IMR-90 (cell line): ENCODE results near the gene SOD1. TPM values are rescaled to one million over a fixed set of nuclear protein-coding genes. Genes with fewer than 3 reads are reported as not detected.

Experiments
- ATAC-seq: fragments of 200-7000 bp; cut with Tn5 transposase; 2 replicates; pipeline ENCODE4 v1.9.1; 2020; ENCODE audit warnings: low read depth, mild to moderate bottlenecking, moderate library complexity
- BruUV-seq: library from RNA; stranded (reverse); fragments of 400-500 nt; replicated peaks from 2 replicates; lab custom pipeline; 2021; lab: Mats Ljungman, UMichigan
- CTCF ChIA-PET: fragments of 300-600 bp; formaldehyde crosslinking; extraction: SDS; loops from one replicate; lab custom pipeline; 2021; ENCODE audit warnings: antibody characterized with exemption; lab: Yijun Ruan, JAX
- POLR2A ChIA-PET: fragments of 300-600 bp; sonication (Branson Sonifier 250); formaldehyde crosslinking; loops from one replicate; lab custom pipeline; 2022; ENCODE audit warnings: antibody characterized with exemption; ENCODE audit not compliant: unreplicated experiment; lab: Charles Lee
- DNase-seq: peaks from one replicate; pipeline ENCODE4 v3.0.0; 2013
- H2AFZ ChIP-seq: replicated peaks from 2 replicates; pipeline ENCODE3; 2013; ENCODE audit warnings: low read length, mild to moderate bottlenecking; ENCODE audit not compliant: poor library complexity
- H2AK5ac ChIP-seq: 2 replicates; pipeline ENCODE4 v1.6.1; 2013; ENCODE audit warnings: low read depth, low read length, inconsistent platforms
- H2AK9ac ChIP-seq: replicated peaks from 2 replicates; pipeline ENCODE3; 2013; ENCODE audit warnings: mild to moderate bottlenecking, low read depth, low read length, moderate library complexity; ENCODE audit not compliant: poor library complexity
- H2BK120ac ChIP-seq: 2 replicates; pipeline ENCODE4 v1.6.1; 2013; ENCODE audit warnings: low read depth, low read length, inconsistent platforms
- H2BK15ac ChIP-seq: 3 replicates; pipeline ENCODE4 v1.6.1; 2013; ENCODE audit warnings: low read depth, low read length, inconsistent platforms
- H2BK20ac ChIP-seq: 2 replicates; pipeline ENCODE4 v1.6.1; 2013; ENCODE audit warnings: low read depth, mild to moderate bottlenecking, inconsistent platforms, low read length, moderate library complexity
- H2BK5ac ChIP-seq: 2 replicates; pipeline ENCODE4 v1.6.1; 2013; ENCODE audit warnings: mild to moderate bottlenecking, low read depth, low read length, inconsistent platforms; ENCODE audit not compliant: poor library complexity, severe bottlenecking
- H3K14ac ChIP-seq: replicated peaks from 2 replicates; pipeline ENCODE4 v1.6.1; 2013; ENCODE audit warnings: low read depth, low read length, inconsistent platforms
- H3K18ac ChIP-seq: 2 replicates; pipeline ENCODE4 v1.6.1; 2013; ENCODE audit warnings: low read depth, low read length, control low read depth
- H3K23ac ChIP-seq: 2 replicates; pipeline ENCODE4 v1.6.1; 2013; ENCODE audit warnings: low read depth, low read length, inconsistent platforms
- H3K27ac ChIP-seq: 2 replicates; pipeline ENCODE4 v1.5.1; 2013; ENCODE audit warnings: mild to moderate bottlenecking, control low read depth, low read length; ENCODE audit not compliant: insufficient read depth
- H3K27me3 ChIP-seq: 2 replicates; pipeline ENCODE4 v1.6.1; 2013; ENCODE audit warnings: low read length; ENCODE audit not compliant: control insufficient read depth, insufficient read depth
- H3K36me3 ChIP-seq: 2 replicates; pipeline ENCODE4 v1.6.1; 2013; ENCODE audit warnings: low read length, mixed read lengths; ENCODE audit not compliant: control insufficient read depth, insufficient read depth
- H3K4ac ChIP-seq: 2 replicates; pipeline ENCODE4 v1.6.1; 2013; ENCODE audit warnings: low read depth, low read length, inconsistent platforms
- H3K4me1 ChIP-seq: 2 replicates; pipeline ENCODE4 v1.6.1; 2013; ENCODE audit warnings: low read length, mixed read lengths; ENCODE audit not compliant: control insufficient read depth, insufficient read depth
- H3K4me2 ChIP-seq: 2 replicates; pipeline ENCODE4 v1.6.1; 2013; ENCODE audit warnings: low read depth, mild to moderate bottlenecking, control low read depth, low read length, moderate library complexity
- H3K4me3 ChIP-seq: 2 replicates; pipeline ENCODE4 v1.5.1; 2013; ENCODE audit warnings: low read depth, mild to moderate bottlenecking, control low read depth, low read length, moderate library complexity; ENCODE audit not compliant: insufficient read depth
- H3K56ac ChIP-seq: 2 replicates; pipeline ENCODE4 v1.6.1; 2013; ENCODE audit warnings: low read length, inconsistent platforms; ENCODE audit not compliant: insufficient read depth; ENCODE audit errors: extremely low read depth
- H3K79me1 ChIP-seq, 2 experiments: 2 replicates each; pipeline ENCODE4 v1.6.1; 2013; ENCODE audit warnings: low read length in 2 of 2, inconsistent platforms in 1 of 2, low read depth in 1 of 2
- H3K9ac ChIP-seq: 2 replicates; pipeline ENCODE4 v1.6.1; 2013; ENCODE audit warnings: low read depth, low read length, control low read depth
- H3K9me1 ChIP-seq: 2 replicates; pipeline ENCODE4 v1.6.1; 2013; ENCODE audit warnings: low read length, inconsistent platforms; ENCODE audit not compliant: insufficient read depth
- H3K9me3 ChIP-seq: 2 replicates; pipeline ENCODE4 v1.6.1; 2013; ENCODE audit warnings: low read length; ENCODE audit not compliant: control insufficient read depth, insufficient read depth
- H4K20me1 ChIP-seq: 2 replicates; pipeline ENCODE4 v1.6.1; 2013; ENCODE audit warnings: low read length, inconsistent platforms; ENCODE audit not compliant: insufficient read depth
- H4K5ac ChIP-seq: 2 replicates; pipeline ENCODE4 v1.6.1; 2013; ENCODE audit warnings: mild to moderate bottlenecking, low read depth, low read length, control low read depth
- H4K8ac ChIP-seq, 2 experiments: 2 replicates each; pipeline ENCODE4 v1.6.1; 2013; ENCODE audit warnings: low read depth in 2 of 2, low read length in 2 of 2, control low read depth in 1 of 2, inconsistent platforms in 1 of 2
- H4K91ac ChIP-seq: 2 replicates; pipeline ENCODE4 v1.6.1; 2013; ENCODE audit warnings: low read depth, low read length, inconsistent platforms; ENCODE audit not compliant: insufficient read depth
- BHLHE40 ChIP-seq: fragments of 150-350 bp; IDR thresholded peaks from 2 replicates; pipeline ENCODE4 v1.6.1; 2016; ENCODE audit warnings: mild to moderate bottlenecking, low read depth, low read length
- CEBPB ChIP-seq: IDR thresholded peaks from 2 replicates; pipeline ENCODE4 v1.6.1; 2012; ENCODE audit warnings: low read depth, low read length, improper control_type of control experiment
- CHD1 ChIP-seq: IDR thresholded peaks from 2 replicates; pipeline ENCODE4 v1.6.1; 2012; ENCODE audit warnings: low read depth, low read length, improper control_type of control experiment
- CTCF ChIP-seq: conservative IDR thresholded peaks from 2 replicates; pipeline ENCODE4 v1.5.1; 2012; ENCODE audit warnings: mild to moderate bottlenecking, low read depth, low read length, improper control_type of control experiment
- MAZ ChIP-seq: IDR thresholded peaks from 2 replicates; pipeline ENCODE4 v1.6.1; 2012; ENCODE audit warnings: low read depth, mild to moderate bottlenecking, low read length, improper control_type of control experiment, moderate library complexity, borderline replicate concordance
- MXI1 ChIP-seq: IDR thresholded peaks from 2 replicates; pipeline ENCODE4 v1.6.1; 2012; ENCODE audit warnings: low read depth, mild to moderate bottlenecking, low read length, moderate library complexity, borderline replicate concordance
- POLR2A ChIP-seq: IDR thresholded peaks from 2 replicates; pipeline ENCODE4 v1.6.1; 2012; ENCODE audit warnings: mild to moderate bottlenecking, low read depth, low read length
- RAD21 ChIP-seq: IDR thresholded peaks from 2 replicates; pipeline ENCODE4 v1.6.1; 2012; ENCODE audit warnings: low read length, improper control_type of control experiment
- RCOR1 ChIP-seq: IDR thresholded peaks from 2 replicates; pipeline ENCODE4 v1.6.1; 2012; ENCODE audit warnings: mild to moderate bottlenecking, low read length, improper control_type of control experiment; ENCODE audit not compliant: insufficient replicate concordance
- RFX5 ChIP-seq: IDR thresholded peaks from 2 replicates; pipeline ENCODE4 v1.8.0; 2012; ENCODE audit warnings: low read depth, mild to moderate bottlenecking, low read length, moderate library complexity
- SMC3 ChIP-seq: fragments of 150-350 bp; IDR thresholded peaks from 2 replicates; pipeline ENCODE4 v1.6.1; 2016; ENCODE audit warnings: low read depth, mild to moderate bottlenecking, antibody characterized with exemption, low read length, moderate library complexity
- USF2 ChIP-seq: fragments of 150-350 bp; IDR thresholded peaks from 2 replicates; pipeline ENCODE4 v1.6.1; 2017; ENCODE audit warnings: mild to moderate bottlenecking, antibody characterized with exemption, low read length, low read depth
- WGBS, 2 experiments: methylation state at CpG; one replicate each; pipeline versions ENCODE4 v1.1.5 to v1.1.7; 2013; ENCODE audit warnings: missing lambda C conversion rate in 2 of 2; ENCODE audit not compliant: insufficient read length in 1 of 2; ENCODE audit errors: extremely low coverage in 2 of 2; 5-methylcytosine and 5-hydroxymethylcytosine counted together
- dilution Hi-C: fragments of 300-500 bp; cut with HindIII; formaldehyde crosslinking; loops from one replicate; pipeline ENCODE4 v1.14.3; 2018; ENCODE audit warnings: low sequenced_read_pairs; ENCODE audit not compliant: unreplicated experiment
- in situ Hi-C: fragments of 300-500 bp; cut with MboI; formaldehyde crosslinking; loops from 3 replicates; pipeline ENCODE4 v1.14.3; 2019; ENCODE audit warnings: low sequenced_read_pairs, inconsistent platforms, mixed read lengths
- intact Hi-C: fragments of 100-400 bp; cut with micrococcal nuclease; formaldehyde crosslinking; loops from 2 replicates; pipeline ENCODE4 v1.10.0; 2022
- polyA plus RNA-seq, 3 experiments: library from polyadenylated mRNA; depleted of rRNA; stranded (reverse); fragments of >200 nt; gene quantifications; 2 replicates each; pipeline ENCODE4 v1.2.3, GENCODE V29; 2012; ENCODE audit warnings: low replicate concordance in 1 of 3
- total RNA-seq: library from RNA; depleted of rRNA; stranded (reverse); fragments of >200 nt; gene quantifications from 2 replicates; pipeline ENCODE4 v1.2.3, GENCODE V29; 2012

Gene SOD1
- total and polyA plus RNA-seq, 2 of the 4 experiments (the other 2 are of a cell fraction) = 312 to 392 TPM

- H3K79me1 ChIP-seq = peaks cover 6 to 21% of the 10 kb centered on the region in 2 experiments; a peak in 3 of 4 replicates
- 90% methylated on average over 6 of the region's 9 CpGs; no CpG with 5 or more reads in 1 of the 2 experiments for WGBS, 2 experiments
- no peak overlapping the region for H3K9ac ChIP-seq
- no peaks in the 10 kb centered on the region; the same call in 1 of the 2 replicates for H3K9me1 ChIP-seq
- H3K14ac ChIP-seq = no peak overlapping the region
- H3K4me2 ChIP-seq = no peak overlapping the region
- H4K91ac ChIP-seq = no peak overlapping the region
- no peak overlapping the region for H2BK5ac ChIP-seq
- ChIA-PET CTCF (no interaction called here), POLR2A (interaction anchor here (0.5 kb wide), 1 partner anchor 130 kb away, joined by 3 read pairs; no protein-coding TSS in a partner anchor)
- in situ Hi-C loops = no loop called here
- DNase-seq = no peak
- no peak for ATAC-seq
- no peaks in the 10 kb centered on the region for H3K9me3 ChIP-seq
- H3K4me3 ChIP-seq = no peak overlapping the region
- intact Hi-C loops = no loop called here
- H3K27ac ChIP-seq = no peak overlapping the region
- TF ChIP-seq POLR2A (no peak), USF2 (no peak), CEBPB (no peak), RCOR1 (no peak), RAD21 (no peak), SMC3 (no peak), CHD1 (no peak), MAZ (no peak), BHLHE40 (no peak), MXI1 (no peak), RFX5 (no peak), CTCF (no peak)
- H2BK20ac ChIP-seq = no peak overlapping the region
- H3K36me3 ChIP-seq = peaks cover 2% of the 10 kb centered on the region
- H2BK15ac ChIP-seq = no peak overlapping the region
- H3K4me1 ChIP-seq = no peaks in the 10 kb centered on the region
- H3K27me3 ChIP-seq = no peaks in the 10 kb centered on the region
- H2BK120ac ChIP-seq = no peak overlapping the region
- H2AFZ ChIP-seq = no peak overlapping the region
- dilution Hi-C loops = no loop called here
- H3K56ac ChIP-seq = no peak overlapping the region
- BruUV-seq = no TSS peak
- H4K20me1 ChIP-seq = peaks cover 16% of the 10 kb centered on the region; the same call in 1 of the 2 replicates
- no peak overlapping the region for H4K5ac ChIP-seq
- no peak overlapping the region for H3K18ac ChIP-seq
- no peak overlapping the region for H2AK9ac ChIP-seq
- no peak overlapping the region for H4K8ac ChIP-seq
- H3K4ac ChIP-seq = no peak overlapping the region
- no peak overlapping the region for H2AK5ac ChIP-seq
- H3K23ac ChIP-seq = no peak overlapping the region
Measured at GRCh38 chr21:31658053-31658452, 1.4 kb upstream of the SOD1 start.
